HG03095 (cell line): ENCODE data around the gene IGFL1.
"Not testable (repeated sequence)": the region's sequence is repeated elsewhere in the genome, so short reads cannot be mapped to it uniquely, and the experiment has no call there.

ENCODE experiments used
- ATAC-seq: cut with Tn5 transposase; IDR thresholded peaks from one replicate; pipeline ENCODE4 v1.9.1; 2021; ENCODE audit warnings: moderate library complexity; ENCODE audit not compliant: unreplicated experiment

IGFL1 gene

GRCh38 chr19:46221981-46222610, 7.4 kb upstream of the IGFL1 start:
- ATAC-seq = no peak

- ATAC-seq = not testable (repeated sequence)
Observed at GRCh38 chr19:46223787-46224186, 5.8 kb upstream of the IGFL1 start.

GRCh38 chr19:46224773-46225172, 4.8 kb upstream of the IGFL1 start:
- no peak for ATAC-seq

GRCh38 chr19:46225558-46226004, 4.0 kb upstream of the IGFL1 start:
- no peak for ATAC-seq

GRCh38 chr19:46226438-46226973, 3.0 kb upstream of the IGFL1 start:
- ATAC-seq = no peak

- ATAC-seq = no peak
Observed at GRCh38 chr19:46232029-46232428, 2.5 kb downstream of the IGFL1 start.

GRCh38 chr19:46232468-46232867, 2.9 kb downstream of the IGFL1 start:
- ATAC-seq = no peak

- no peak for ATAC-seq
Observed at GRCh38 chr19:46232938-46233621, 3.5 kb downstream of the IGFL1 start.

GRCh38 chr19:46233871-46234270, 4.3 kb downstream of the IGFL1 start:
- not testable (repeated sequence) for ATAC-seq

- not testable (repeated sequence) for ATAC-seq
Observed at GRCh38 chr19:46238141-46238540, 8.6 kb downstream of the IGFL1 start.

- no peak for ATAC-seq
Observed at GRCh38 chr19:46239193-46240024, 9.9 kb downstream of the IGFL1 start.

GRCh38 chr19:46240693-46241092, 11.2 kb downstream of the IGFL1 start:
- no peak for ATAC-seq

GRCh38 chr19:46241626-46242025, 12.1 kb downstream of the IGFL1 start:
- ATAC-seq = no peak

GRCh38 chr19:46243081-46243654, 13.6 kb downstream of the IGFL1 start:
- not testable (repeated sequence) for ATAC-seq

GRCh38 chr19:46250076-46250735, 20.7 kb downstream of the IGFL1 start:
- no peak for ATAC-seq

- ATAC-seq = no peak
Observed at GRCh38 chr19:46251416-46251815, 21.9 kb downstream of the IGFL1 start.

GRCh38 chr19:46254776-46255175, 25.2 kb downstream of the IGFL1 start:
- no peak for ATAC-seq

- no peak for ATAC-seq
Observed at GRCh38 chr19:46256855-46257254, 27.3 kb downstream of the IGFL1 start.

GRCh38 chr19:46261501-46261900, 32.0 kb downstream of the IGFL1 start:
- not testable (repeated sequence) for ATAC-seq

- ATAC-seq = not testable (repeated sequence)
Observed at GRCh38 chr19:46262684-46263296, 33.2 kb downstream of the IGFL1 start.
